ENCODE results near the gene CDC42BPA. TPM values are rescaled to one million over a fixed set of nuclear protein-coding genes. Genes with fewer than 3 reads are reported as not detected.

The CDC42BPA gene
- total and polyA plus RNA-seq, 12 donors: 7.4 to 73.8 (median 37.2) TPM

DNA sequence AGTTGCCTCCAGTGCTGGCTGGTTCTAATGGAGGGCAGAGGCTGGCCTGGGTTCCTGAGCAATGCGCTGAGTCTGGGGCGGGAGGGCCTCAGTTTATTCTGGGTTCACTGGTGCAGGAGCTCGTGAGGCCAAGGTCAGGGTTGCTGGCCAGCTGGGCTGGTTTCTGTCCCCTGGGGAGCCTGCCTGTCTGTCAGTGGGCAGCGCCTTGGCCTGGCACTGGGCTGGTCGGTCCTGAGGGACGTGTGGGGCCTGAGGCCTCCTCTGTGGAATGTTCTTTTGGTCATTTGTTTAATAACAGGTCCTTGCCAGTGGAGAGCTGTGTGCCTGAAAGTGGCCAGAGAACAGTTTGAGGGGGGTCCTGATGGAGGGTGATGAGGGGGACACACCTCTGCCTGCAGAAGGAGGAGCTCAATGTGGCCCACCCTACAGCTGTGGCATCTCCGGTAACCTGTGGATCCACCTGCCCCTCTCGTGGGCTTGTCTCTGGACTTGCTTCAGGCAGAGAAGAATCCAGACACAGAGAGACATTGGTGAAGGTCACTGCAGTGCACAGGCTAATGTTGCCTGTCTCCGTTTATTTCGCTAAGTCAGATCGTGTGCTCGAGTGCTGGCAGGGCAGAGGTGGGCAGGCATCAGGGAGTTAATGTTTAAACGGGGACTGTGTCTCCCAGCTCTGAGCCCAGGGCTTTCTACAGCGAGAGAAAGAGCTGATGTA is 343.6 kb downstream of the CDC42BPA start:
- DNase-seq: peak in 6 of 7 donors; percentile 71 to 86 (median 77)

DNA sequence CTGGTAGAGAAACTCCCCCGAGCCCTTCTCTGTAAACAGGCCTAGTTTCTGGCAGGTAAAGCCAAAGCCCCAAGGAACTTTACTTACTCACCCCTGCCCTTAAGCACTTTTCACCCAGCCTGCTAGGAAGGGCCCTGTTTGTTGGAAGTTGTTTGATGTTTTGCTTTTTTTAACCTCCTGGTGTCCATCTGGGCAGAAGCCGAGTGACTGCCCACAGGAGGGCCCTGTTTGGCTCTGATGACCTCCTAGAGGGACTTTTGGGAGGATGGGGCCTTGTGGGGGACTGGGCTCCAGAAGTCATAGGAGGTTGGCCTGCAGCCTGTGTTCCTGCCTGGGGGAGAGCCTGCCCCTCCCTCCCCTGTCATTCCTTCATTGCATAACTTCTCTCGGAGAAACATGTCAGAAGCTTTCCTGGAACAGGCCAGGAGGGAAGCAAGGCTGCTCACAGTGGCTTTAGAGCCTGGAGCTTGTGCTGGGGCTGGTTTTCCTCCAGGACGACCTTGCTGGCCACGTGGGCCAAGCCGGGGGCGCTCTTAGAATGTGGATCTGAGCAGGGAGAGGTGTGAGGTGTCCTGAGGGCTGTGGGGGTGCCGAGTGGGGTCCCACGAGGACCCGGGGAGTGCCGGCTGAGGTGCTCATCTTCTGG is 344.3 kb downstream of the CDC42BPA start:
- intact Hi-C loops (cut with DNase I): no loop called here
- Histone ChIP-seq H3K27ac (peak overlapping the region; percentile 9 to 95 (median 86)), H3K4me3 (no peak overlapping the region), H3K4me1 (replicated peaks in 1 of 2) (peaks cover 37 to 40% of the 10 kb centered on the region in 2 donors), H3K9me3 (replicated peaks in 1 of 3) (no peaks in the 10 kb centered on the region), H3K27me3 (no peaks in the 10 kb centered on the region), H3K36me3 (replicated peaks in 1 of 2) (peaks cover 0 to 35% of the 10 kb centered on the region in 2 donors)
- peak in 1 of 2 donors; percentile 56 for TF ChIP-seq POLR2A (IDR thresholded peaks at IDR 0.05)
- TF ChIP-seq, protein P1, sequence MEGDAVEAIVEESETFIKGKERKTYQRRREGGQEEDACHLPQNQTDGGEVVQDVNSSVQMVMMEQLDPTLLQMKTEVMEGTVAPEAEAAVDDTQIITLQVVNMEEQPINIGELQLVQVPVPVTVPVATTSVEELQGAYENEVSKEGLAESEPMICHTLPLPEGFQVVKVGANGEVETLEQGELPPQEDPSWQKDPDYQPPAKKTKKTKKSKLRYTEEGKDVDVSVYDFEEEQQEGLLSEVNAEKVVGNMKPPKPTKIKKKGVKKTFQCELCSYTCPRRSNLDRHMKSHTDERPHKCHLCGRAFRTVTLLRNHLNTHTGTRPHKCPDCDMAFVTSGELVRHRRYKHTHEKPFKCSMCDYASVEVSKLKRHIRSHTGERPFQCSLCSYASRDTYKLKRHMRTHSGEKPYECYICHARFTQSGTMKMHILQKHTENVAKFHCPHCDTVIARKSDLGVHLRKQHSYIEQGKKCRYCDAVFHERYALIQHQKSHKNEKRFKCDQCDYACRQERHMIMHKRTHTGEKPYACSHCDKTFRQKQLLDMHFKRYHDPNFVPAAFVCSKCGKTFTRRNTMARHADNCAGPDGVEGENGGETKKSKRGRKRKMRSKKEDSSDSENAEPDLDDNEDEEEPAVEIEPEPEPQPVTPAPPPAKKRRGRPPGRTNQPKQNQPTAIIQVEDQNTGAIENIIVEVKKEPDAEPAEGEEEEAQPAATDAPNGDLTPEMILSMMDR (IDR thresholded peaks at IDR 0.05): peak in 3 of 6 experiments; percentile 9 to 13 (median 11)
- 22 to 40% (median 28%) methylated on average over 7 to 11 of the region's 11 CpGs for WGBS, 4 donors
- DNase-seq: peak; percentile 58 to 88 (median 83)

More for the DNA sequence above, 343.6 kb downstream of the CDC42BPA start:
- intact Hi-C loops (cut with DNase I): no loop called here
- H3K4me1 ChIP-seq (replicated peaks in 1 of 2): peaks cover 44 to 47% of the 10 kb centered on the region in 2 donors
- H3K4me3 ChIP-seq: no peak overlapping the region
- 31 to 66% (median 45%) methylated on average over 4 to 14 of the region's 14 CpGs for WGBS, 4 donors
- peak overlapping the region; percentile 9 to 95 (median 86) for H3K27ac ChIP-seq
- no peaks in the 10 kb centered on the region for H3K27me3 ChIP-seq
- H3K36me3 ChIP-seq (replicated peaks in 1 of 2): peaks cover 0 to 40% of the 10 kb centered on the region in 2 donors
- TF ChIP-seq, protein P1 (IDR thresholded peaks at IDR 0.05): no peak
- no peak for TF ChIP-seq POLR2A (IDR thresholded peaks at IDR 0.05)
- no peaks in the 10 kb centered on the region for H3K9me3 ChIP-seq (replicated peaks in 1 of 3)

DNA sequence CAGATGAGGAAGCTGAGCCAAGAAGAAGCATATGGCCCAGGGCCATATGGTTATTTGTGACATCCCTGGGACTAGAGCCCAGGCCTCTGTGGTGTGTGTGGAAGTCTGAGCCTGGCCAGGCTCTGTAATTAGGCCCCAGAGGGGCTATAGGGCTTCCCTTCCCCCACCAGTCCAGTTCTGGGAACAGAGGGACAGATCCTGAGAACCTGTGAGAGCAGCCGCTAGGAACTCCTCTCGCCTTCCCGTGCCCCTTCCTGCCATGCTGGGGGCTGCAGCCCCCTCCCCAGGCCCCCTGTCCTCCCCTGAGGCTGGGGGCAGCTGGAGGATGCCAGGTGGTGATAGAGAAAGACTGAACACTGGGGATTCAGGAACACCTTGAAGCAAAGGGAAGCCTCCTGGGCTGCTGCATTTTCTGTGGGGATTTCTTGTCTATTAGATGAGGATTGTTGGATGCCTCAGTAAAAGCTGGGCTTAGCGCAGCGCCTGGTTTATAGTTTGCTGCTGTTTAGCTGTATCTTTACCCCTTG is 344.9 kb downstream of the CDC42BPA start:
- peak in 2 of 7 donors; percentile 34 to 65 for DNase-seq
- H3K9me3 ChIP-seq (replicated peaks in 1 of 3): no peaks in the 10 kb centered on the region
- peak overlapping the region; percentile 9 to 95 (median 86) for H3K27ac ChIP-seq
- H3K36me3 ChIP-seq (replicated peaks in 1 of 2): peaks cover 0 to 37% of the 10 kb centered on the region in 2 donors
- peaks cover 34 to 38% of the 10 kb centered on the region in 2 donors for H3K4me1 ChIP-seq (replicated peaks in 1 of 2)
- H3K4me3 ChIP-seq: no peak overlapping the region
- WGBS, 4 donors: 82 to 95% (median 84%) methylated on average over 5 of the region's 5 CpGs
- intact Hi-C loops (cut with DNase I): no loop called here
- no peak for TF ChIP-seq POLR2A (IDR thresholded peaks at IDR 0.05)
- TF ChIP-seq, protein P1 (IDR thresholded peaks at IDR 0.05): no peak
- H3K27me3 ChIP-seq: no peaks in the 10 kb centered on the region

DNA sequence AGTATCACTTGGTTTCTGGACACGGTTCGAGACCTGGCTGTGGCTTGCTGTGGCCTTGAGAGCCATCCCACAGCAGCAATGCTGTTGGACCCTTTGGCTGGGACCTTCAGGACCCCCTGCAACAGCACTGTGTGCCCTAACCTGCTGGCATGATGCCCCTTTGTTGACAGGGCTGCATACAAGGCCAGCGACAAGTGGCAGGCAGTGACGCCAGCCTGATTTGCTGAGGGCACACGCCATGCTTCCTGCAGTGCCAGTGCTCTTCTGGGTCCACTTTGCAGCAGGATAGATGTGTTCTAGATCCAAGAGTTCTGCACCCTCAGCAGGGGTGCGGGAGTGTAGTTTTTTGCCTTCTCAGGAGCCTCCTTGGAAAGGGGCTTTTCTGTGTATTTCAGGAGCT is 345.4 kb downstream of the CDC42BPA start:
- WGBS, 4 donors: 46 to 63% (median 56%) methylated on average over 4 to 6 of the region's 6 CpGs
- intact Hi-C loops (cut with DNase I): no loop called here
- H3K9me3 ChIP-seq (replicated peaks in 1 of 3): no peaks in the 10 kb centered on the region
- H3K4me3 ChIP-seq: no peak overlapping the region
- peak in 4 of 7 donors; percentile 47 to 60 (median 54) for DNase-seq
- TF ChIP-seq, protein P1 (IDR thresholded peaks at IDR 0.05): no peak
- TF ChIP-seq POLR2A (IDR thresholded peaks at IDR 0.05): no peak
- H3K27ac ChIP-seq: peak overlapping the region; percentile 9 to 95 (median 86)
- H3K4me1 ChIP-seq (replicated peaks in 1 of 2): peaks cover 34 to 43% of the 10 kb centered on the region in 2 donors
- no peaks in the 10 kb centered on the region for H3K27me3 ChIP-seq
- H3K36me3 ChIP-seq (replicated peaks in 1 of 2): peaks cover 0 to 37% of the 10 kb centered on the region in 2 donors
